GM12865 (cell line): Measurements from ENCODE around the gene PPP2R2B.

ENCODE experiments used
- DNase-seq: peaks from one replicate; pipeline ENCODE4 v3.0.0; 2010; ENCODE audit warnings: low read depth
- H3K4me3 ChIP-seq: 2 replicates; pipeline ENCODE4 v1.5.1; 2011; ENCODE audit warnings: mild to moderate bottlenecking, low read depth, low read length, control low read depth
- CTCF ChIP-seq: IDR thresholded peaks from 2 replicates; pipeline ENCODE4 v1.5.1; 2011; ENCODE audit warnings: low read length, control low read depth, low read depth, inconsistent platforms; ENCODE audit not compliant: insufficient read depth; ENCODE audit errors: missing control alignments

Gene PPP2R2B

GRCh38 chr5:146860213-146860893 lies 18.2 kb downstream of the PPP2R2B start:
- TF ChIP-seq CTCF: no peak
- H3K4me3 ChIP-seq: no peak overlapping the region
- no peak for DNase-seq

GRCh38 chr5:146852089-146852488 lies 26.5 kb downstream of the PPP2R2B start:
- TF ChIP-seq CTCF: no peak
- DNase-seq: no peak
- H3K4me3 ChIP-seq: no peak overlapping the region

GRCh38 chr5:146851133-146851532 lies 27.4 kb downstream of the PPP2R2B start:
- no peak overlapping the region for H3K4me3 ChIP-seq

GRCh38 chr5:146849694-146850303 lies 28.8 kb downstream of the PPP2R2B start:
- no peak for TF ChIP-seq CTCF
- H3K4me3 ChIP-seq: no peak overlapping the region
- no peak for DNase-seq

More at GRCh38 chr5:146851133-146851532, 27.4 kb downstream of the PPP2R2B start:
- TF ChIP-seq CTCF: no peak
- DNase-seq: no peak

- DNase-seq: no peak
- no peak overlapping the region for H3K4me3 ChIP-seq
- TF ChIP-seq CTCF: no peak
Measured at GRCh38 chr5:146848133-146848532, 30.4 kb downstream of the PPP2R2B start.

GRCh38 chr5:146840016-146840415 lies 38.5 kb downstream of the PPP2R2B start:
- H3K4me3 ChIP-seq: no peak overlapping the region
- DNase-seq: no peak
- TF ChIP-seq CTCF: no peak

- no peak overlapping the region for H3K4me3 ChIP-seq
- TF ChIP-seq CTCF: no peak
- no peak for DNase-seq
Measured at GRCh38 chr5:146836226-146836842, 42.2 kb downstream of the PPP2R2B start.
